HG03045 (cell line): ENCODE data around the gene SVIL.
"Not testable (repeated sequence)": the region's sequence is repeated elsewhere in the genome, so short reads cannot be mapped to it uniquely, and the experiment has no call there.

Experiments
- ATAC-seq: cut with Tn5 transposase; IDR thresholded peaks from one replicate; pipeline ENCODE4 v1.9.1; 2021; ENCODE audit warnings: mild to moderate bottlenecking, moderate library complexity; ENCODE audit not compliant: unreplicated experiment

SVIL gene

DNA sequence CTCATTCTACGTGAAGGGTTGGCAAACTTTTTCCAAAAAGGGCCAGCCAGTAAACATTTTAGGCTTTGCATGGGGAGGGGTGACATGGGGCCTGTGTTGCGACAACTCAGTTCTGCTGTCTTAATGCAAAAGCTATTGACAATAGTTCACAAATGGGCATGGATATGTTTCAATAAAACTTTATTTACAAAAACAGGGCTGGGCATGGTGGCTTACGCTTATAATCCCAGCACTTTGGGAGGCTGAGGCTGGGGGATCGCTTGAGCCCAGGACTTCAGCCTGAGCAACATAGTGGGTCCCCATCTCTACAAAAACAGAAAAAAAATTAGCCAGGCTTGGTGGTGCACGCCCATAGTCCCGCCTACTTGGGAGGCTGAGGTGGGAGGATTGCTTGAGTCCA is 141.1 kb downstream of the SVIL start:
- ATAC-seq = no peak

DNA sequence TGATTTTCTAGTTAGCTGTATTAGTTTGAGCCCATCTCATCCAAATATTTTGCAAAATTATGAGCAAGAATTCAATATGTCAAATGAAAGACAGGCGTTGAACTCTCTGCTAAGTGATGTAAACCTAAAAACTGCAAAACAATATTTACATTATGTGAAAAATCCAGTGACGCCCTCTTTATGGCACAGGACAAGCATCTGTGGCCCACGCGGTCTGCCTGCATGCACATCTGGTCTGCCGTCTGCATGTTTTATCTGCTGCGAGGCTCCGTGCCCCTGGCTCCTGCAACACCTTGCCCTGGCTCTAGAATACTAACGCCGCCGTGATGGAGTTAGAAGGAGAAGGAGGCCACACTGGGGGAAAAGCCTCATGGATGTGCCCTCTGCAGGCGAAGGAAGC is 142.0 kb downstream of the SVIL start:
- no peak for ATAC-seq

DNA sequence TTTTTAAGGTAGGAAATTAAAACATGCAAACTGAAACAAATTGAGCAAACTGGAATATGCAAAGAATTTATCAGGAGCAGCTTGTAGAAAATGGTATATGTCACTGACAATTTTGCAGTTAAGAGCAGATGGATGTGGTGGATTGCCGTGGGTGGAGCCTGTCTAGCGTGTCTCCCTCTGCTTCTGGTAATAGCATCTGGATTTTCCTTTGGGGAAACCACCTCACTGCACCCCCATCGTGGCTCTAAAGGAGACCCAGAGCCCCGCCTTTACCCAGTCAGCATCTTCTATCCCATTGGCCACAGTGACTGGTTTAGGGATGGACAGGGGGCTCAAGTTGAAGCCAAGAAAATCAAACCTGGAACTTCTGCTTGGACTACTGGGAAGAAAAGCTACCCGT is 142.9 kb downstream of the SVIL start:
- ATAC-seq = no peak

DNA sequence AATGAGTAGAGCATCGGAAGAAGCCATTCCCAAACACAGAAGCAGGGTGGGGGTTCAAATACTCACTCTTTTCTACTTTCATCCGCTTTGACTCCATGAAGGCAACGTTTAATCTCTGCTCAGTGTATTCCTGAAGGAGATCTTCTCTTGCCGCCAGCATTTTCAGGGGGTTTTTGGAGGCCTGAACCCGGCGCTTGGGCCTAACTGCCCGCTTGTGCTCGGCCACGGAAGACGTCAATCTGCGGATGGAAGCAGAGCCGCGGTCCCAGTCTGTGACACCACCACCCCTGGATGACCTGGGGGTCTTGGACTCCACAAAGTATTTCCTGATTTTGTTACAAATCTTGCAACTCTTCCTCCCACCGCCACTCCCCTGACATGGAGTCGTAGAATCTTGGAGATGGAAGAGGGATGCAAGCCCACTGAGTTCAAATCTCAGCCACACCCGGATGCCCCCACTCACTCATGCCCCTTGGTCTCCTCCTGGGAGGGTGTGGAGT is 143.9 kb downstream of the SVIL start:
- ATAC-seq = not testable (repeated sequence)

DNA sequence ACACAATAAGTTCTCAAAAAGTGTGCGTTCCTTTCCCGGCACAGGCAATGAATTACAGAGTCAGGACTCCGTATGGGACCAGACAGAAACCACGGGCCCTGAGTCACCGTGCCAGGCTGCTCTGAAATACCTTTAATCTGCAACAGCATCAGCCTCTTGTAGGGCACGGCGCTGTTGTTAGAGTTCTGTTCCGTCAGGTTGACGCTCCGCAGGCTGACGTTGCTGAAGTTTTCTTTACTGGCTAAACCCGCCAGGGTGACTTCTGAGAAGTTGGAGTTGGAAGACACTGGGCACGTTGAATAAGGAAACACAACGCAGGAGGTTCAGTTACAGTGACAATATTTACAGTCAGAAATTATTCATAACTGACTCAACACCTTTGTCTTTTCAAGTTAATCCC is 146.3 kb downstream of the SVIL start:
- not testable (repeated sequence) for ATAC-seq

DNA sequence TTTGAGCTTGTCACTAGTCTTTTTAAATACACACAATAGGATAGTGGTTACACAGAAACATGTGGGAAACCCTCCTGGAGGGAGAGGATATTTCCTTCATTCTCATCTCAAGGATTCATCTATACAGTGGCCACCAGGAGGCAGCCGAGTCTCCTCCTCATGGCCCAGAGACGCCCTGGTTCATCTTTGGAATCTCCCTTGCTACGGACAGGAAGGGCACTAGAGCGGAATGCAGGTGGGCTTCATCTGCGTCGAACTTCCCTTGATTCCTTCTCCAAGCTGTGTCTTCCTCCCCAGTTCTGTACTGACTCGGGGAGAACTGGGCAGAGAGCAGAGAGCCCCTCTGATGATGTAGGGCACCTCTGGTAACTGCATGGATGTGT is 146.9 kb downstream of the SVIL start:
- not testable (repeated sequence) for ATAC-seq

DNA sequence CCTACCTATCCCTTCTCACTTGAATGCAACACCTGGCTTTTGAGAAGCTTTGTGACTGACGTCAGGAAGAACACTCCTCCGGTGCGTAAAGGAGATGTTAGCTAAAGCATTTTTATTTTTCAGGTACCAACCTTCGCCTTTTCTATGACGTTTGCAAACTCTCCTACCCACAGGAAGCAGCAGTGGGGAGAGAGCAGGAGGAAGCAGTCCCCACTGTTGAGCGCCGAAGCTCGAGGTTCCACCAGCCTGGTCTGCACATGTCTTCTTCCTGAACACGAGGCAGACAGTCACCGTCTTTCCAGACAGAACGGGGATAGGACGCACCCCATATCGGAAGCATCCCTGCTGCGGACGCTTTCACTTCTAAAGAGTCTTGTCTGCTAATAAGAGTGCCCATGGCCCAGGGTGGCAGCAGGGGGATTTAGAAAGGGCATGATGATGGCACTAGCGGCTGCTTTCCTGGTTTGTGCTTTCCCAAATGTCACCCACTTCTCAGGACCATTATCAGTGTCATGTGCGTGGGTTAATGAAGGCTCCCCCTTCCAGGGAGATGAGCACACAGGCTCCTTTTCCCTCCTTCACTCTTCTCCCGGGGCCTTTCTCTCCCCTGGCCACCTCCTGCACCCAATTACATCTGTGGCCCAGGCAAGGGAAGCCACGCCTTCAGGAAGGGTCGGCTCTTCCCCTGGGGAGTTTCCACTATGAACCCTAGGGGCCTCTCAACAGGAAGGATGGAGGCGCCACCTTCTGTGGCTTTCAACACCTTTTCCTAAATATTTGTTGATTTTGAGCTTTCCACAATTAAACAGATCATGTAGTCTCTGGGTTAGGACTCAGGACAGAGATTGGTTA is 147.5 kb downstream of the SVIL start:
- not testable (repeated sequence) for ATAC-seq

DNA sequence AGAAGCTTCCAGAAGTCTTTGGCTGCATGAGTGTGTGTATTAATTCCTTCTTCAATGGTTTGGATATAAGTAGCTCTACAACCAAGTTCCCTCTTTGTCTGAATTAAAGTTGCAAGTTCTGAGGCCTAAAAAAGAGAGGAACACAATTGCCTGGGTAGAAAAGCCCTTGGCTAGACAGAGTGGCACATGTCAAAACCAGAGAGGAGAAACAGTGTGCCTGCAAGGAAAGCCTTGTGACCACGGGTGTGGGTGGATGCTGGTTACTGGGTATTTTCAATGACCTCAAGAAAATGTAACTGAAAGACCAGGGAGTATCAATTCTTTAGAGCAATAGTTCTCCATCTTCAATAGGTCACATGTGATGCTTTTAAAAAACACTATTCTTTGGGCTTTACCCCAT is 148.3 kb downstream of the SVIL start:
- ATAC-seq = peak; percentile 75

DNA sequence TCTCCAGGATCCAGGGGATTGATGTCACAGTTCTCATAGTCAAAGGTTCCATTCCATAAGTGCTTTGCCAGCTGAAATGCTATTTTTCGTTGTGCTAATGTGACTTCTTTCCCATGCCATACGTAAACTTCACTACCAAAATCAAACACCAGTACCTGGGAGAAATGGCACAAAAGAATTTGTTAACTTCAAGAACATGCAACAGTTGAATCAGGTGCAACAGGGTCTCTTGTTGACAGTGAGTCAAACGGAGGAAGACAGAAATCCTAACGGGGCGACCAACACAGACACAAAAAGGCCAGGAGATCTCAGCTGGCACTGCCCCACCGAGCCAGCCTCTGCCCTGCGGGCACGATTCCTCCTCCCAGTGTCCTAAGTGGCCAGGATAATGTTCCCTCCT is 150.1 kb downstream of the SVIL start:
- ATAC-seq = not testable (repeated sequence)

DNA sequence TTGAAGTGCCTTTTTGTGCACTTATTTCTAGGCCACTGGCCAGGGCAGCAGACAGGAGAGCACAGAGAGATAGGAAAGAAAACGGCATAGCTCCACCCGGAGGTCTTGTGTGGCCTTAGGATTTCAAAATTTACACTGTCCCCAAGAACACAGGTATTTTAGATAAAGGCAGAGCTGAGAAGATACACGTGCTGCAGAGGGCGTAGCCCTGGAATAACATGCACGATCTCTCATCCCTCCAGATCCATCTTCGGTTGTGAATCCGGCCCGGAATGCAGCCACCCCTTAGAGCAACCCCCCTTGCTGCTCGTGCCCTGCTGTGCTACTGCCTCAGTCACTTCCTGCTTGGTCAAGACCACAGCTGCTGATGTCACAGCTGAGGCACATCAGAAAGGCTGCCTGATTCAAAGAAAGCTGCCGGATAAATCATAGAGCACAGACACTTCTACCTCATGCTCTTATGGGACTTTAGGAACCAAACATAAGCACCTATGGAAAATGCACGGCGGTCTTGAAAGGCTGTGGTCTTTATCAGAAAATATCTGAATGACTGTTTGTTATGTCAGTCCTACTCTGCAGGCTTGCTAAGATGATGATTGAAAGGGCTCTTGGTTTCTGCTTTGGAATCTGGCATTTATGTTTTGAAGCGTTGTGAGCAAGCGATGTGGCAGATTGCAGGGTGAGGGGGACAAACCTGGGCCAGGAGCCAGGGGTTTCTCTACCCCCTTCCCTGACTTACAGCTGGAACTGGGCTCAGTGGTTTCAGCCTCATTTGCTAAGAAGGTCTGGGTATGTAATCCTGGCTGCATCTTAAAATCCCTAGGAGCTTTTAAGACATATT is 152.0 kb downstream of the SVIL start:
- no peak for ATAC-seq

DNA sequence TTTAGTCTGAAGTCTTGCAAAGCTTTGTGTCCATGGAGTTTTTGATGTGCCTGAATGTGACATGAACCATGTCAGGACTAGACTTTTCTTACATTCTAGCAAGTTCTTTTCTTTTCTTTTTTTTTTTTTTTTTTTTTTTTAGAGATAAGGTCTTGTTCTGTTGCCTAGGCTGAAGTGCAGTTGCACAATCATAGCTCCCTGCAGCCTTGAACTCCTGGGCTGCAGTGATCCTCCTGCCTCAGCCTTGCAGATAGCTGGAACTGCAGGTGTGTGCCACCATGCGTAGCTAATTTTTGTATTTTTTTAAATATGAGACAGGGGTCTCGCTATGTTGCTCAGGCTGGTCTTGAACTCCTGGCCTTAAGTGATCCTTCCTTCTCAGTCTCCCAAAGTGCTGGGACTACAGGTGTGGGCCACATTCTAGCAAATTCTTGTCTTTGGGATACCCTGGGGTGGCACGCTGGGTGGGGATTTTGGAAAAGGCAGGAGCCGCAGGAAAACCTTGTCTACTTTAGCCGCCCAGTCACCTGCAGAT is 152.8 kb downstream of the SVIL start:
- no peak for ATAC-seq

DNA sequence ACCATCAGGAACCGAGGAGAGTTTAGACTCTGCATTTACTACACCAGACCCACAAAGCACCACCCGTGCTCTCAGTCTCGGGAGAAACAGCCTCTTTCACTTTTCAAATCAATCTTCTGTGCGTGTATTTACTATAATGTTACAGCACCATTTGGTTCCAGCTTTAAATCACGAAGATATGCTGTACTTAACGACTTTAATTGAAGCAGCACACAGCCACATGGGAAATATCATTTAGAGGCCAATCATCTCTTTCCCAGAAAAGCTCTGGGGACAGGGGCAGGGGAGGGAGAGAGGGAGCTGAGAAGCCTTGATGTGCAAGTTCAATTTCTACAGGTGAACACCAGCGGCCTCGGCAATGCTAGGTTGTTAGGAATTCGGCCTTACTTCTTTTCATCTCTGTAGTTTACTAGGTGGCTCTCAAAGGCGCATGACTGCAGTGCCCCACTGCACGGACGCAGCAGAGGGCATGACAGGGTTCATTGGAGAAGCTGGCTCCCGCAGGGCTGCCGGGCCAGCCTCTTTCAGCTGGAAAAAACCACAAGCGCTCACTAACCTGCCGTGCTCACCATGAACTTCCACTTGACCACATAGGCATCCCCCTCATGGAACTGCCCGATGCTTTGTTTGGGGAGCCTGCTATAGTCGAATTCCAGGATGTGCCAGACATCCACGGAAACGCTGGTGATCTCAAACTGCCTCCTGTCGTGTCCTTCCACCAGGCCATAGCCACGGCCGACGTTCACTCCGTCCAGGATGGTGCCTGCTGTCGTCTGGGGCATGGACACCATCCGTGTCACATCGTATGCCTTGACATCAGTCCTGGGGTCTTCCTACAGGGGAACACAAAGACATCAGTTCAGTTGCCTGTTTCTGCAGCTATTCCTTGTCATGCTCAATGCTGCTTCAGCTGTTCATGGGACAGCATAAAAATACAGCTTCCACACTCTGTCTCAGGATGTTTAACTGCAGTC is 154.5 kb downstream of the SVIL start:
- no peak for ATAC-seq

DNA sequence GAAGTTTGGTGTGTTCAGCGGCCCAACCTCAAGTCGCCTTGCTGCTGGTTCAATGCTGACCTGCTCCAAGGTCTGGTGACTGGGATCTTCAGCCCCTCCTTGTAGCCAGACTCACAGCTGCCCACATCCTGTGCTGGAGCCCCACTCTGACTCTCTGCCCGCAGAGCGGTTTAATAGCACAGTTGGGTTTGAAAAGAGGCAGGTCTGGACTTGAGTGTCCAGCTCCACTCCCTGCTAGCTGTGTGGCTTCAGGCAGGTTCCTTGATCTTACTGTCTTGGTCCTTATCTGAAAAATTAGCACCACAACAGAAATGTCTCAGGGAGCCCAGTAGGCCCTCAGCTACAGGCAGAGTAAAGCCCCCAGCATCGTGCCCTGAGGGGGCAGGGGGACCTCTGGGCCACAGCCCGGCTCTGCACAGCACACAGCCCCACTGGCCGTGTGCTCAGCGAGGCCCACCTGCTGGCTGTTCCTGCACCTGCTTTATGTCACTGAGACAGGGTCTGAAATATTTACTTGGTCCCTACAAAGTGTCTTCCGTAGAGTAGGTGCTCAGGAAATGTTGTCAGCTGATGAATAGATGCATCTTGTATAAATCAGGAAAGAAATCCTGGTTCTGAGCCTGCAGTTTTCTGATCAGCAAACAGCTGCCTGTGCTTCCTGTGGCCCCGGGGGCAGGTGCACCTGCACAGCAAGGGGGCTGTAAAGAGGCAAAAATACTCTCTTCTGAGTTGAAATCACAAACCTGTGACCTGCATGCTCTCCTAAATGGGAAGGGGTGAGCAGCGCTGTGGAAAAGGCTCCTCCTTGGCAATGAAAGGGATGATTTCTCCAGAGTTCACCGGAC is 155.5 kb downstream of the SVIL start:
- no peak for ATAC-seq

DNA sequence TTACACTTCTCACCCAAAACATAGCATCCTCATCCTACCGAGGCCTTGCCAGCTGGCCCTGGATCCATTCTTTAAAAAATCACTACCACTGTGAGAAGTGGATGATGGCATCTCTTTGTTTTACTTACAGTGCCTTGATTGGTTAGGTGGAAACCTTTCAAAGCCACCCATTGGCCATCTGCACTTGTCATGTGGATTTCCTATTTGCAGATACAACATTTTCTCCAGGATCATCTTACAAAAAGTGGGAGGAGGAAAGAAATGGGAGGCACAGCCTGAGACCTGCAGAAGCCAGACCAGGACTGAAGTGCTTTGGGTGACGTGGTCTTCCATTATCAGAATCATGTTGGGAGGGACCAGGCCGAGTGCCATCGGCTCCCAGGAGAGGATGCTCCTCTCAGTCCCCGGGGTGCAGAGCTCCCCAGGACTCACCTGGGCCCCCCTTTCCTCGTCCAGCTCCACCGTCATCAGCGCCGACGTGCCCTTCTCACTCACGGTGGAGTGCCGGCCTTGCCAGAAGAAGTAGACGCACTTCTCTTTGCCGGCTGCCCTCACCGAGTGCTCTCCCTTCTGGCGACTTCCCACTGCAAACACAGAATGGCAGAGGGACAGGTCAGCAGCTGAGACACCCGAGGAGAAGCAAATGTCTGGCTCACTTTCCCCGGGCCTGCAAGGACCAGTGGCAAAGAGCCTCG is 161.2 kb downstream of the SVIL start:
- no peak for ATAC-seq

DNA sequence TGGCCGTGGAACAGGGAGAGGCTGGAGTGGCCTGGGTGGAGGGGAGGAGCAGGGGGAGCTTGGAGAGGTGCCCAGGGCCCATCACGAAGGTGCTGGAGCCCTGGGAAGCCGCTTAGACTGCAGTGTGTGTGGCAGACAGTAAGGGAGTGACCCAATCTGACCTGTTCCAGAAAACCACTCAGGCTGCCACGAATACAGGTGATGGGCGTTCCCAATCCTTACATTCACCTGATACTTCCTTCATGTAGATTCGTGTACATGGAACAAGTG is 161.7 kb downstream of the SVIL start:
- ATAC-seq = no peak

DNA sequence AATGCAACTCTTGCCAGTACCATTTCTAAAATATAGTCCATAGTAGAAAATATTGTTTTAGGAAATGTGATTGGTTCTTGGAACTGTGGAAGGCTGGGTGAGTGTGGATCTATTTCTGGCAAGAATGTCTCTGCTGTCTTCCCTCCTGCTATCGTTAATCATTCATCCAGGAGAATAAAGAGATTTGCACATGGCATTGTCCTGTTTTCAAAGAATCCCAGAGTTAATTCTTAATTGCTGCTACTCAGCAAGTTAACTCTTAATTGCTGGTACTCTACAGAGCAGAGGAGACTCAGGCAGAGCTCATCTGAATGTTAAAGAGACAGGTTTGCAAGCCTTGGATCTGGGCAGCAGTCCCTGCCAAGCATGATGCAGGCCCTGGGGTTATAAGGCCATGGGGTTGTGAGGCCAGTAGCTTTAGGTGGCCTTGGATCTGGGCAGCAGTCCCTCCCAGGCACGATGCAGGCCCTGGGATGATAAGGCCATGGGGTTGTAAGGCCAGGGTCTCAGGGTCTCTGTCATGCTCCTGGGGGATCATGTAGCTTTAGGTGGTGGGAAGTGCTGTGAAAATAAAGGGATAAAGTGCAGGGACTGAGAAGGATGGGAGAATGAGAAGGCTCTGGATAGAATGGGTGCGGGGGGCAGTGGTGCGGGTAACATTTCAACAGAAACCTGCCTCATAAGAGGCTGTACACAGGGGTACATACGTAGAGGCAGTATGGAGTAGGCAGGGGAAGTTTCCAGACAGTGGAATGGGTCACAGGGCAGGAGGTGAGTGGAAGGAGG is 162.3 kb downstream of the SVIL start:
- no peak for ATAC-seq

DNA sequence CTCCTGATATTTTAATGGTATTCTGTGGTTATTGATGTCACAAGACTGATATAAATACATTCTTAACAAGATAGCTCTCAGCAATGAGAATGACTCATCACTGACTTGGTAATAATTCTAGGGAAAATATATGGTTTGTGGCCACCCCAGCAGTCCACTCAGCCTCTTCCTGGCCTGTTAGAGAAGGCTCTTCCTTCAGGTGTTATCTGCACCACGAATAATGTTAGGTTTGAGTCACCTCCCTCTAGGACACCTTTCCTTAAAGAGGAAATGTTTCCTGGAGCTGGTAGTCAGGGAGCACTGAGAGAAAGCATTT is 163.3 kb downstream of the SVIL start:
- ATAC-seq = no peak

DNA sequence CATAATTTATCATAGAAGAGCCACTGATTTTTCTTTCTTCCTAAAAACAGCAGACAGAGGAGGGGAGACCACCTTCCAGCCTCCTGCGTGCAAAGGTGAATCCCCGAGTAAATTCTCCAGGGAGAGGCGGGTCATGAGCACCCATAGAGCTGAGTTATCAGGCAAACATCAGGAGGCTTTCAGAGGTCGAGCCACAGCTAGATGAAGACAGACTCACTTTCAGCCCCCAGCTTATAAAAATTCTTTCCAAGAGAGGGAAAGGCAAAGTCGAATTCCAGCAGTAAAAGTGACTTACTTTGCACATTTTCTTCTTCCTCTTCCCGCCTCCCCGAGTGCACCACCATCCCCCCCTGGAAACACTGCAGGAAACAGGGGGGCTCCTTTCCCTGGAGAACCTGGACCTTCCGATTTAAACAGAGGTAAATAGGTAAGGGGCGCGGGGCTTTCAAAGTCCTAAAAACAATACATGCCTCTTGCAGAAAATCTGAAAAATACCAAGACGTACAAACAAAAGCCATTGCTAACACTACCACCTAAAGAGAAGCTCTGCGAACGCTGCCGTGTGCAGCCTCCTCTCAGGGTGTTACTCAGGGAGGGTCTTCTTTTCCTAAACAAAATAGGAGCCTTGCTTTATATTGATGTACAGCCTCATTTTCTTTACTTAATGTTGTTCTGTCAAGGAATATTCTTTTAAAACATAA is 163.8 kb downstream of the SVIL start:
- ATAC-seq = no peak
